GM23338 (cell line): Measurements from ENCODE around the gene ADGRG6. TPM values are rescaled to one million over a fixed set of nuclear protein-coding genes. Genes with fewer than 3 reads are reported as not detected.

Experiments
- ATAC-seq: fragments of 200-7000 bp; cut with Tn5 transposase; 3 replicates; pipeline ENCODE4 v1.9.1; 2020
- DNase-seq: peaks from one replicate; pipeline ENCODE4 v3.0.0-alpha.2; 2015; ENCODE audit warnings: low spot score
- H2AFZ ChIP-seq: fragments of 200-600 bp; sonication (generic); 2 replicates; pipeline ENCODE4 v1.8.0; 2016; ENCODE audit warnings: antibody characterized with exemption, mild to moderate bottlenecking, moderate library complexity
- H3F3A ChIP-seq: fragments of 200-600 bp; sonication (generic); replicated peaks from 2 replicates; pipeline ENCODE4 v1.8.0; 2017; ENCODE audit warnings: antibody characterized with exemption, mixed run types, low read depth
- H3K27ac ChIP-seq: fragments of 200-600 bp; sonication (generic); 2 replicates; pipeline ENCODE4 v1.6.1; 2016; ENCODE audit warnings: low read depth
- H3K27me3 ChIP-seq: fragments of 200-600 bp; sonication (generic); 2 replicates; pipeline ENCODE4 v1.8.0; 2016; ENCODE audit warnings: mild to moderate bottlenecking, mixed run types, moderate library complexity; ENCODE audit not compliant: insufficient read depth
- H3K36me3 ChIP-seq: fragments of 200-600 bp; sonication (generic); 2 replicates; pipeline ENCODE4 v1.8.0; 2016; ENCODE audit warnings: mild to moderate bottlenecking; ENCODE audit not compliant: insufficient read depth
- H3K4me1 ChIP-seq: fragments of 200-600 bp; sonication (generic); 2 replicates; pipeline ENCODE4 v1.8.0; 2016; ENCODE audit warnings: mild to moderate bottlenecking, moderate library complexity; ENCODE audit not compliant: insufficient read depth
- H3K4me2 ChIP-seq: fragments of 200-600 bp; sonication (generic); 2 replicates; pipeline ENCODE4 v1.7.1; 2017; ENCODE audit warnings: mixed run types
- H3K4me3 ChIP-seq: fragments of 200-600 bp; sonication (generic); 2 replicates; pipeline ENCODE4 v1.6.1; 2016; ENCODE audit warnings: mixed run types
- H3K79me2 ChIP-seq: fragments of 200-600 bp; sonication (generic); replicated peaks from 2 replicates; pipeline ENCODE4 v1.8.0; 2017; ENCODE audit warnings: mild to moderate bottlenecking; ENCODE audit not compliant: insufficient read depth
- H3K9me2 ChIP-seq: fragments of 200-600 bp; sonication (generic); 2 replicates; pipeline ENCODE4 v1.8.0; 2017; ENCODE audit not compliant: insufficient read depth
- H4K20me1 ChIP-seq: fragments of 200-600 bp; sonication (generic); replicated peaks from 2 replicates; pipeline ENCODE4 v1.8.0; 2017; ENCODE audit warnings: mild to moderate bottlenecking; ENCODE audit not compliant: insufficient read depth
- H3K27ac Mint-ChIP-seq: 2 replicates; pipeline ENCODE4 v1.8.0; 2020; ENCODE audit warnings: inconsistent platforms, mild to moderate bottlenecking, moderate library complexity, mixed read lengths
- H3K27me3 Mint-ChIP-seq: 3 replicates; pipeline ENCODE4 v1.8.0; 2022; ENCODE audit warnings: low read depth, mild to moderate bottlenecking, moderate library complexity, mixed read lengths, inconsistent platforms; ENCODE audit not compliant: insufficient read depth, poor library complexity
- H3K36me3 Mint-ChIP-seq: 3 replicates; pipeline ENCODE4 v1.8.0; 2021; ENCODE audit warnings: low read depth, mild to moderate bottlenecking, inconsistent platforms, moderate library complexity, mixed read lengths
- H3K4me1 Mint-ChIP-seq: 3 replicates; pipeline ENCODE4 v1.8.0; 2020; ENCODE audit warnings: mild to moderate bottlenecking, inconsistent platforms, mixed read lengths
- H3K4me3 Mint-ChIP-seq: 3 replicates; pipeline ENCODE4 v1.8.0; 2021; ENCODE audit warnings: moderate library complexity, mild to moderate bottlenecking, inconsistent platforms, mixed read lengths
- H3K9me3 Mint-ChIP-seq: 3 replicates; pipeline ENCODE4 v1.8.0; 2020; ENCODE audit warnings: moderate library complexity, mild to moderate bottlenecking, inconsistent platforms, mixed read lengths
- CREB1 ChIP-seq: fragments of 250-450 bp; sonication (Bioruptor Pico); IDR thresholded peaks from 2 replicates; pipeline ENCODE4 v1.5.0; 2020; ENCODE audit warnings: low read depth, mild to moderate bottlenecking, moderate library complexity
- EZH2 ChIP-seq: fragments of 200-600 bp; sonication (generic); IDR thresholded peaks from one replicate; pipeline ENCODE4 v1.8.0; 2017; ENCODE audit warnings: antibody characterized with exemption, mild to moderate bottlenecking, low read depth; ENCODE audit not compliant: unreplicated experiment
- EZH2phosphoT487 ChIP-seq: fragments of 200-600 bp; sonication (generic); IDR thresholded peaks from one replicate; pipeline ENCODE4 v1.8.1; 2018; ENCODE audit warnings: antibody characterized with exemption; ENCODE audit not compliant: unreplicated experiment
- JUNB ChIP-seq: IDR thresholded peaks from one replicate; pipeline ENCODE4 v1.6.1; 2016; ENCODE audit warnings: antibody characterized with exemption; ENCODE audit not compliant: unreplicated experiment
- NANOG ChIP-seq: IDR thresholded peaks from 2 replicates; pipeline ENCODE4 v1.6.1; 2016; ENCODE audit warnings: antibody characterized with exemption, borderline replicate concordance
- POLR2AphosphoS5 ChIP-seq: IDR thresholded peaks from 2 replicates; pipeline ENCODE4 v1.6.1; 2016; ENCODE audit warnings: antibody characterized with exemption, low read depth
- STAT1 ChIP-seq: IDR thresholded peaks from one replicate; pipeline ENCODE4 v1.6.1; 2016; ENCODE audit warnings: antibody characterized with exemption; ENCODE audit not compliant: unreplicated experiment
- ZNF114 ChIP-seq: fragments of 250-450 bp; sonication (Bioruptor Pico); IDR thresholded peaks from 2 replicates; pipeline ENCODE4 v1.5.0; 2020; ENCODE audit warnings: mild to moderate bottlenecking, moderate library complexity
- ZNF331 ChIP-seq: fragments of 250-450 bp; sonication (Bioruptor Pico); IDR thresholded peaks from 2 replicates; pipeline ENCODE4 v1.5.0; 2020; ENCODE audit warnings: low read depth, mild to moderate bottlenecking, moderate library complexity
- polyA plus RNA-seq: library from polyadenylated mRNA; unstranded; fragments of >200 nt; fragmentation: Nextera tagmentation; extraction: Ambion mirVana; gene quantifications from 2 replicates; pipeline ENCODE4 v1.2.1, GENCODE V29; 2016
- total RNA-seq: library from RNA; depleted of rRNA; stranded (reverse); fragments of >200 nt; shearing (Covaris generic); gene quantifications from 2 replicates; pipeline ENCODE4 v1.2.3, GENCODE V29; 2014
- TF ChIP-seq, protein P1 (sequence below): fragments of 250-450 bp; sonication (Bioruptor Pico); IDR thresholded peaks from 2 replicates; pipeline ENCODE4 v1.5.0; 2020; ENCODE audit warnings: mild to moderate bottlenecking, moderate library complexity
- TF ChIP-seq, protein P2 (sequence below): IDR thresholded peaks from one replicate; pipeline ENCODE4 v1.6.1; 2018; ENCODE audit warnings: antibody characterized with exemption; ENCODE audit not compliant: unreplicated experiment
- TF ChIP-seq, protein P3 (sequence below), 2 experiments: fragments of 200-600 bp in 1 of 2; sonication (generic) in 1 of 2; conservative IDR thresholded peaks; 2 replicates each; pipeline versions ENCODE4 v1.5.1 to v1.6.1; 2016 to 2017; ENCODE audit warnings: antibody characterized with exemption in 2 of 2, low read depth in 2 of 2, mild to moderate bottlenecking in 2 of 2, moderate library complexity in 1 of 2
- TF ChIP-seq, protein P4 (sequence below): IDR thresholded peaks from 2 replicates; pipeline ENCODE4 v1.6.1; 2016; ENCODE audit warnings: antibody characterized with exemption

The ADGRG6 gene
- total and polyA plus RNA-seq, 2 experiments from 2014 or later, result 1.3 to 7.7 TPM

DNA sequence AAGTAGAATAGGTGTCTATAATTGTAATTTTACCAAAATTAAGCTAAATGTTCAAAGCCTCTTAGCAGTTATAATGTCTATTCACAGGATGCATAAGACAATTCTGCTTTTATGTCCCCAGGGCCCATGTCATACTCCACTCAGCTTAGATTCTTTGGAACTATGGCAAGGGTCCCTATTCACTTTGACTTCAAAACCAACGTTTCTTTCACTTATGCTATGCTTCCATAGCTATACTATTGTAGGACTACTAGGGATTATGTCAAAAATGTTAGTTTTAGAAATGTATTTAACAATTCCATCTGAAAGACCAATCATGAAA is 15.8 kb upstream of the ADGRG6 start:
- Mint-ChIP-seq H3K36me3 (no peaks in the 10 kb centered on the region), H3K4me1 (no peaks in the 10 kb centered on the region), H3K27me3 (no peaks in the 10 kb centered on the region), H3K27ac (no peak overlapping the region), H3K4me3 (no peak overlapping the region), H3K9me3 (no peaks in the 10 kb centered on the region)
- no peaks in the 10 kb centered on the region for H3F3A ChIP-seq
- no peak overlapping the region for H3K4me3 ChIP-seq
- H3K4me2 ChIP-seq, result no peak overlapping the region
- DNase-seq, result no peak
- H3K79me2 ChIP-seq, result no peaks in the 10 kb centered on the region
- H3K27ac ChIP-seq, result no peak overlapping the region
- H3K9me2 ChIP-seq, result no peaks in the 10 kb centered on the region
- TF ChIP-seq ZNF114 (CRISPR knock-in tag) (no peak), EZH2 (no peak), POLR2AphosphoS5 (no peak), CREB1 (CRISPR knock-in tag) (no peak), ZNF331 (CRISPR knock-in tag) (no peak), NANOG (no peak), EZH2phosphoT487 (no peak), JUNB (no peak), STAT1 (no peak)
- TF ChIP-seq, protein P1, sequence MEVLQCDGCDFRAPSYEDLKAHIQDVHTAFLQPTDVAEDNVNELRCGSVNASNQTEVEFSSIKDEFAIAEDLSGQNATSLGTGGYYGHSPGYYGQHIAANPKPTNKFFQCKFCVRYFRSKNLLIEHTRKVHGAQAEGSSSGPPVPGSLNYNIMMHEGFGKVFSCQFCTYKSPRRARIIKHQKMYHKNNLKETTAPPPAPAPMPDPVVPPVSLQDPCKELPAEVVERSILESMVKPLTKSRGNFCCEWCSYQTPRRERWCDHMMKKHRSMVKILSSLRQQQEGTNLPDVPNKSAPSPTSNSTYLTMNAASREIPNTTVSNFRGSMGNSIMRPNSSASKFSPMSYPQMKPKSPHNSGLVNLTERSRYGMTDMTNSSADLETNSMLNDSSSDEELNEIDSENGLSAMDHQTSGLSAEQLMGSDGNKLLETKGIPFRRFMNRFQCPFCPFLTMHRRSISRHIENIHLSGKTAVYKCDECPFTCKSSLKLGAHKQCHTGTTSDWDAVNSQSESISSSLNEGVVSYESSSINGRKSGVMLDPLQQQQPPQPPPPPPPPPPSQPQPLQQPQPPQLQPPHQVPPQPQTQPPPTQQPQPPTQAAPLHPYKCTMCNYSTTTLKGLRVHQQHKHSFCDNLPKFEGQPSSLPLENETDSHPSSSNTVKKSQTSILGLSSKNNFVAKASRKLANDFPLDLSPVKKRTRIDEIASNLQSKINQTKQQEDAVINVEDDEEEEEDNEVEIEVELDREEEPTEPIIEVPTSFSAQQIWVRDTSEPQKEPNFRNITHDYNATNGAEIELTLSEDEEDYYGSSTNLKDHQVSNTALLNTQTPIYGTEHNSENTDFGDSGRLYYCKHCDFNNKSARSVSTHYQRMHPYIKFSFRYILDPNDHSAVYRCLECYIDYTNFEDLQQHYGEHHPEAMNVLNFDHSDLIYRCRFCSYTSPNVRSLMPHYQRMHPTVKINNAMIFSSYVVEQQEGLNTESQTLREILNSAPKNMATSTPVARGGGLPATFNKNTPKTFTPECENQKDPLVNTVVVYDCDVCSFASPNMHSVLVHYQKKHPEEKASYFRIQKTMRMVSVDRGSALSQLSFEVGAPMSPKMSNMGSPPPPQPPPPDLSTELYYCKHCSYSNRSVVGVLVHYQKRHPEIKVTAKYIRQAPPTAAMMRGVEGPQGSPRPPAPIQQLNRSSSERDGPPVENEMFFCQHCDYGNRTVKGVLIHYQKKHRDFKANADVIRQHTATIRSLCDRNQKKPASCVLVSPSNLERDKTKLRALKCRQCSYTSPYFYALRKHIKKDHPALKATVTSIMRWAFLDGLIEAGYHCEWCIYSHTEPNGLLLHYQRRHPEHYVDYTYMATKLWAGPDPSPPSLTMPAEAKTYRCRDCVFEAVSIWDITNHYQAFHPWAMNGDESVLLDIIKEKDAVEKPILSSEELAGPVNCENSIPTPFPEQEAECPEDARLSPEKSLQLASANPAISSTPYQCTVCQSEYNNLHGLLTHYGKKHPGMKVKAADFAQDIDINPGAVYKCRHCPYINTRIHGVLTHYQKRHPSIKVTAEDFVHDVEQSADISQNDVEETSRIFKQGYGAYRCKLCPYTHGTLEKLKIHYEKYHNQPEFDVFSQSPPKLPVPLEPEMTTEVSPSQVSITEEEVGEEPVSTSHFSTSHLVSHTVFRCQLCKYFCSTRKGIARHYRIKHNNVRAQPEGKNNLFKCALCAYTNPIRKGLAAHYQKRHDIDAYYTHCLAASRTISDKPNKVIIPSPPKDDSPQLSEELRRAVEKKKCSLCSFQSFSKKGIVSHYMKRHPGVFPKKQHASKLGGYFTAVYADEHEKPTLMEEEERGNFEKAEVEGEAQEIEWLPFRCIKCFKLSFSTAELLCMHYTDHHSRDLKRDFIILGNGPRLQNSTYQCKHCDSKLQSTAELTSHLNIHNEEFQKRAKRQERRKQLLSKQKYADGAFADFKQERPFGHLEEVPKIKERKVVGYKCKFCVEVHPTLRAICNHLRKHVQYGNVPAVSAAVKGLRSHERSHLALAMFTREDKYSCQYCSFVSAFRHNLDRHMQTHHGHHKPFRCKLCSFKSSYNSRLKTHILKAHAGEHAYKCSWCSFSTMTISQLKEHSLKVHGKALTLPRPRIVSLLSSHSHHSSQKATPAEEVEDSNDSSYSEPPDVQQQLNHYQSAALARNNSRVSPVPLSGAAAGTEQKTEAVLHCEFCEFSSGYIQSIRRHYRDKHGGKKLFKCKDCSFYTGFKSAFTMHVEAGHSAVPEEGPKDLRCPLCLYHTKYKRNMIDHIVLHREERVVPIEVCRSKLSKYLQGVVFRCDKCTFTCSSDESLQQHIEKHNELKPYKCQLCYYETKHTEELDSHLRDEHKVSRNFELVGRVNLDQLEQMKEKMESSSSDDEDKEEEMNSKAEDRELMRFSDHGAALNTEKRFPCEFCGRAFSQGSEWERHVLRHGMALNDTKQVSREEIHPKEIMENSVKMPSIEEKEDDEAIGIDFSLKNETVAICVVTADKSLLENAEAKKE, result no peak
- TF ChIP-seq, protein P2, sequence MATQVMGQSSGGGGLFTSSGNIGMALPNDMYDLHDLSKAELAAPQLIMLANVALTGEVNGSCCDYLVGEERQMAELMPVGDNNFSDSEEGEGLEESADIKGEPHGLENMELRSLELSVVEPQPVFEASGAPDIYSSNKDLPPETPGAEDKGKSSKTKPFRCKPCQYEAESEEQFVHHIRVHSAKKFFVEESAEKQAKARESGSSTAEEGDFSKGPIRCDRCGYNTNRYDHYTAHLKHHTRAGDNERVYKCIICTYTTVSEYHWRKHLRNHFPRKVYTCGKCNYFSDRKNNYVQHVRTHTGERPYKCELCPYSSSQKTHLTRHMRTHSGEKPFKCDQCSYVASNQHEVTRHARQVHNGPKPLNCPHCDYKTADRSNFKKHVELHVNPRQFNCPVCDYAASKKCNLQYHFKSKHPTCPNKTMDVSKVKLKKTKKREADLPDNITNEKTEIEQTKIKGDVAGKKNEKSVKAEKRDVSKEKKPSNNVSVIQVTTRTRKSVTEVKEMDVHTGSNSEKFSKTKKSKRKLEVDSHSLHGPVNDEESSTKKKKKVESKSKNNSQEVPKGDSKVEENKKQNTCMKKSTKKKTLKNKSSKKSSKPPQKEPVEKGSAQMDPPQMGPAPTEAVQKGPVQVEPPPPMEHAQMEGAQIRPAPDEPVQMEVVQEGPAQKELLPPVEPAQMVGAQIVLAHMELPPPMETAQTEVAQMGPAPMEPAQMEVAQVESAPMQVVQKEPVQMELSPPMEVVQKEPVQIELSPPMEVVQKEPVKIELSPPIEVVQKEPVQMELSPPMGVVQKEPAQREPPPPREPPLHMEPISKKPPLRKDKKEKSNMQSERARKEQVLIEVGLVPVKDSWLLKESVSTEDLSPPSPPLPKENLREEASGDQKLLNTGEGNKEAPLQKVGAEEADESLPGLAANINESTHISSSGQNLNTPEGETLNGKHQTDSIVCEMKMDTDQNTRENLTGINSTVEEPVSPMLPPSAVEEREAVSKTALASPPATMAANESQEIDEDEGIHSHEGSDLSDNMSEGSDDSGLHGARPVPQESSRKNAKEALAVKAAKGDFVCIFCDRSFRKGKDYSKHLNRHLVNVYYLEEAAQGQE, result no peak
- TF ChIP-seq, protein P3, sequence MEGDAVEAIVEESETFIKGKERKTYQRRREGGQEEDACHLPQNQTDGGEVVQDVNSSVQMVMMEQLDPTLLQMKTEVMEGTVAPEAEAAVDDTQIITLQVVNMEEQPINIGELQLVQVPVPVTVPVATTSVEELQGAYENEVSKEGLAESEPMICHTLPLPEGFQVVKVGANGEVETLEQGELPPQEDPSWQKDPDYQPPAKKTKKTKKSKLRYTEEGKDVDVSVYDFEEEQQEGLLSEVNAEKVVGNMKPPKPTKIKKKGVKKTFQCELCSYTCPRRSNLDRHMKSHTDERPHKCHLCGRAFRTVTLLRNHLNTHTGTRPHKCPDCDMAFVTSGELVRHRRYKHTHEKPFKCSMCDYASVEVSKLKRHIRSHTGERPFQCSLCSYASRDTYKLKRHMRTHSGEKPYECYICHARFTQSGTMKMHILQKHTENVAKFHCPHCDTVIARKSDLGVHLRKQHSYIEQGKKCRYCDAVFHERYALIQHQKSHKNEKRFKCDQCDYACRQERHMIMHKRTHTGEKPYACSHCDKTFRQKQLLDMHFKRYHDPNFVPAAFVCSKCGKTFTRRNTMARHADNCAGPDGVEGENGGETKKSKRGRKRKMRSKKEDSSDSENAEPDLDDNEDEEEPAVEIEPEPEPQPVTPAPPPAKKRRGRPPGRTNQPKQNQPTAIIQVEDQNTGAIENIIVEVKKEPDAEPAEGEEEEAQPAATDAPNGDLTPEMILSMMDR (conservative IDR thresholded peaks at IDR 0.05; ENCODE audit: low read depth in 2 of 2), result no peak
- TF ChIP-seq, protein P4, sequence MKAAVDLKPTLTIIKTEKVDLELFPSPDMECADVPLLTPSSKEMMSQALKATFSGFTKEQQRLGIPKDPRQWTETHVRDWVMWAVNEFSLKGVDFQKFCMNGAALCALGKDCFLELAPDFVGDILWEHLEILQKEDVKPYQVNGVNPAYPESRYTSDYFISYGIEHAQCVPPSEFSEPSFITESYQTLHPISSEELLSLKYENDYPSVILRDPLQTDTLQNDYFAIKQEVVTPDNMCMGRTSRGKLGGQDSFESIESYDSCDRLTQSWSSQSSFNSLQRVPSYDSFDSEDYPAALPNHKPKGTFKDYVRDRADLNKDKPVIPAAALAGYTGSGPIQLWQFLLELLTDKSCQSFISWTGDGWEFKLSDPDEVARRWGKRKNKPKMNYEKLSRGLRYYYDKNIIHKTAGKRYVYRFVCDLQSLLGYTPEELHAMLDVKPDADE, result no peak
- no peaks in the 10 kb centered on the region for H3K27me3 ChIP-seq
- no peak overlapping the region for H2AFZ ChIP-seq
- H3K4me1 ChIP-seq, result no peaks in the 10 kb centered on the region
- ATAC-seq, result no peak
- H4K20me1 ChIP-seq, result no peaks in the 10 kb centered on the region
- no peaks in the 10 kb centered on the region for H3K36me3 ChIP-seq
